DMS53 (cell line): ENCODE measurements around the gene POT1.
A peak's percentile ranks its signal among the peaks of the same experiment; 100 is the strongest.

Source experiments
- DNase-seq: peaks from one replicate; lab custom pipeline; 2025; lab: John Stamatoyannopoulos, UW

The POT1 gene

DNA sequence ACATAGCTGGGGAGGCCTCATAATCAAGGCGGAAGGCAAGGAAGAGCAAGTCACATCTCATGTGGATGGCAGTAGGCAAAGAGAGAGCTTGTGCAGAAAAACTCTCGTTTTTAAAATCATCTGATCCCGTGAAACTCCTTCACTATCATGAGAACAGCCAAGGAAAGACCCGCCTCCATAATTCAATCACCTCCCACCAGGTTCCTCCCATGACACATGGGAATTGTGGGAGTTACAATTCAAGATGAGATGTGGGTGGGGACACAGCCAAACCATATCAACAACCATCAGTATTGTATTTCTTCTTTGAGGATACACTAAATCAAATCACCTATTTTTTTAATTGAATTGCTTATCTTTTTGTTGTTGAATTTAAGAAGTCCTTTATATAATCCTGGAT lies 16.7 kb downstream of the POT1 start:
- no peak for DNase-seq

DNA sequence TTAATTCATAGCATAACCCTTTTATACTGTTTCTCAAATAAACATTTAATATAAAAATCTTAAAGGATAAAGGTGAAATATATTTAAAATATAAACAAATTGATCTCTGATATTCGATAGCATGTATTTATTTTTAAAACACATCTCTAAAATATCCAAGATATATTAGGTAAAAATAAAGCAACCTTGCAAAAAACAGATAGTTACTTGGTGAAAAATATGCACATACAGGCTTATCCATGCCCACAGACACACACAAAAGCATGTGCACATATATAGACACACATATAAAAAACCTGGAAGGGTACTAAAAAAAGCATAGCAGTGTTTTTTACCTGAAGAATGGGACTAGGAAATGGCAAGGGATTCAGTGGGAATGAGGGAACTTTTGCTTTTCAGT lies 19.8 kb downstream of the POT1 start:
- DNase-seq = no peak

DNA sequence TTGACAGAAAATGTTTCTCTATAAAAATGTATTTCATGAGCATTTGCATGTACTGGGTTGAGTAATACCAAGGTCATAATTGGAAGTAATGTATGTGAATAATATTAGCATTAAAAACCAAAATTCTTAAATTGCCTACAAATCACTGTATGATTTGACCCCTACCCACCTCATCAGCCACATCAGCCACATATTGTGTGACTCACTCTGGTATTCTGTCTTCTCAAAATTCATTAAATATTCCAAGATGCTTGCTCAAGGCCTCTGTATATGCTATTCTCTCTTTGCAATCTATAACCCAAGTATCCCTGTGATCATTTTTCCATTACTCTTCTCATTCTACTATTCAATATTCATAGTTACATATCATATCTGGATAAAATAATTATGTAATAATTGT lies 21.4 kb downstream of the POT1 start:
- no peak for DNase-seq

DNA sequence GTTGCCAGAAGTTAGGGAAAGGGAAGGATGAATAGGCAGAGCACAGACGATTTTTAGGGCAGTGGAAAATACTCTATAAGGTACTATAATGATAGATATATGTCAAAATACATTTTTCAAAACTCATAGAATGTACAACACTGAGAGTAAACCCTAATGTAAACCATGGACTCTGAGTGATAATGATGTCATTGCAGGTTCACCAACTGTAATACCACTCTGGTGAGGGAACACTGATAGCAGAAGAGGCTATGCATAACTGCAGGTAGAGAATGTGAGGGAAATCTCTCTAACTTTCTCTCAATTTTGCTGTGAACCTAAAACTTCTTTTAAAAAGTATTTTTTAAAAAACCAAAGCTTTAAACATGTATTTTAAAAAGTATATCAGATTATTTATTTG lies 22.1 kb downstream of the POT1 start:
- no peak for DNase-seq

DNA sequence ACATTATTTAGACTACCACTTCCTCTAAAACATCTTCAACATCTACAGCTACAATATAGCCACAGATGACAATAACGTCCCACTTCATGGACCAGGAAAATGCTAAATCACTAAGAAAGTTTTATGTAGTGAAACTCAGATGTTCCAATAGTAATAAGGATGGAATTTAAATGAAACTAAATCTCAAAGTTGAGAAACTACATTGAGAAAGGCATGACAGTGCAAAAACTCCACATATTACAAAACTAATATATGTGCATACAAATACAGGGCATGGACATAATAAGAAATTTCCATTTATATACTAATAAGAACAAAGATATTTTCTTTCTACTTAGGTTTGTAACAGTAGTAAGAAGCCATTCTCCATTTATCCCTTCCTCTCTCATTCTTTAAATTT lies 31.1 kb downstream of the POT1 start:
- DNase-seq = no peak

DNA sequence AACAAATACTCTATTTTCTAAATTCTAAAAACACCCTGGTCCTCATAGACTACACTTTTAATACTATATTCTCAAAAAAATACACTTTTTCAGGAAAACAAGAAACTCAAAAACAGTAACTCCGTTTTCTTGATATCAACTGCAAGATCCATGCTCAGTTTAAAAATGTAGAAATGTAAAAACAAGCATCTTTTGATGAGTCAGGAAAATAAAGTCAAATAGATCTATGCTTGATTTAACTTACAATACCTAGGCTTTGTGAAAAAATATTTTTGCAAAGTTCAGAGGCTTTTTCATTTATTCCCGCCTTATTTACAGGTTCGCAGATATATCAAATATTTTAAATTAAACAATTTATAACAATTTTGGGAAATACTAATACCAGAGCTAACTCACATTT lies 33.6 kb downstream of the POT1 start:
- DNase-seq = no peak

DNA sequence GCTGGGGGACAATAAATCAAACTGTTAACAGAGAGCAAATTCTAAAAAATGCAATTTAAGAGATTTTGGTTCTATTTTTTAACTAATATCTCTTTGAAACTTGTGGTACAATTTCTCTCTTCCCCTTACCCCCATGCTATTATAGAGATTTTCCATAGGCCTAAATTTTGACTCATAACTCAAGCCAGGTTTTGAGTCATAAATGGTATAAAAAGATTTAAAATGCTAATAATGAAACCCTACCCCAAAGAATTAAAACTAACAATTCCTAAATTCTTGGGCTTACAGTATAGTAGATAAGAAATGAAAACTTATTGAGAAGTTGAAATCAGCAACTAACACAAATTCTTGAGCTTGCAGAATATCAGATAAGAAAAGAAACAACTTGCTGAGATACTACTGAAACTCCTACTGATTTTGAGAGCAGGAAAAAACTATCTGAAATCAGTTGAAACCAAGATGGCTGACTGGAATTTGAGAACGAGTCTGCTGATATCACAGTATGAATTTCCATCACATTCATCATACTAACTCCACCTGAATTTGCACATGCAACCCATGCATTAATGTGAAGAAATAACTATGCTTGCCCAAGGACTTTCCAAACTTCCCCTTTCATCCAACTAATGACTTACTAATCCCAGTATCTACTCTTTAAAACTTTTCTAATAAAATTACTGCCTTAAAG lies 36.3 kb downstream of the POT1 start:
- no peak for DNase-seq

DNA sequence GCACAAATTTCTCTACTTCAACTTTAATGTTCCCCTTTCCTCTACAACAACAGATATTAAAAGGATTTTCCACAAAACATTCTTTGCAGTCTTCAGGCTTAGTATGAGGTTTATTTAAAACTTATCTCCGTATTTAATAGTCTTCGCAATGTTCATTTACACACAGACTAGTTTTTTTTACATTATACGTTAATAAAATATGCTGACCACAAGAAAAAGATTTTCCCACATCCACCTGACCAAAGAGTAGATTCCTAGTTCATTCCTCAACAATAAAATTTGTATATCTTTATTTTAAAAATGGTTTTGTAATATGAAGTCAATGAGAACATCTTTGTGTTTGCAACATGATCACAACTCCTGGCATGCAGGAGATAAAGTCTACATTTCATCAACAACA lies 42.4 kb downstream of the POT1 start:
- DNase-seq = no peak

DNA sequence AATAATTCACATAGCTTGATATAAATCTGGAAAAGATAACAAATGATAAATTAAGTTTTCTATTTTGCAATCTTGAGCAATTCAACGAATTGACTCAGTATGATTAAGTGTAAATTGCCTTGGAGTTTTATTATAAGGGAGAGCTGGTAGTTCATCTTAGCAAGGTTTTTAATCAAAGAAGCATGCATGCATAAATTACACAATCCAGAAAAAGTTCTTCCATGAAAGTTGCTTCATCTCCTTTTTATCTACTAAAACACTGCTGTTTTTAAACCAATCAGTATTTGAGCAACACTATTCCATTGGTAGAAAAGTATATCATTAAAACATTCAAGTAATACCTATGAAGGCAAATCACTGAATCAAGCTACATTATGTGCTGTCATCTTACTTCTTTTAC lies 47.6 kb downstream of the POT1 start:
- no peak for DNase-seq

DNA sequence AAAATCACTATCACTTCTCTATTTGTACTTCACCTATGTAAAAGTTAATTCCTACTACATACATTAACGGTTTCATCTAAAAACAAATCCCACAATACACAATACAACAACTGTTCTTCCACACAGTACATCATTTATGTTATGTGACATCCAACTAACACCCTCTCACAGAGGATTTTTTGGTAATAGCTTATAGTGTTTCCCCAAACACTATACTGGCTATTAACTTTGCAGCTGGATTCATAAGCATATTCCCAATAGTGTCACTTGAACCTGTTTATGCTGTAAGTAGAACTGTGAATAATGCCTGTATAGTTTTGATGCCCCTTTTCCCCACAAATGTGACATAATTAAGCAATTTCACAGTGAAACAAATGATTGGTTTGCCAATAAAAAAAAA lies 49.9 kb downstream of the POT1 start:
- no peak for DNase-seq

DNA sequence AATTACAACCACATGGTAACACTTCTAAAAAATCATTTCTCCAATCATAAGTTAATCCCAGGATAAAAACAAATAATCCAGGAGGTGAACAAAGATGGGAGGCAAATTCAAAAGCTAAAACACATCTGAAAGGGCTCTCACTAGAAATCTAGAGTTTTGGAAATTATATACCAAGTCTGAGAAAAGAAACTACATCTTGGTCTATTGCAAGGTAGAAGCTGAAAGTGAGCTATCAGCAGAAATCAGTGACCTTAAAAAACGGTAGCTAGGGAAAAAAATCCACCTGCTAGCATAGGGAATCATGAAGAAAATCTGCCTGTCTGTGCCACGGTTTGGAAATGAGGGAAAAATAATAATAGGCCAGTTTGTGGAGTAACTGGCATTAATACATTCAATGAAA lies 50.5 kb downstream of the POT1 start:
- no peak for DNase-seq

DNA sequence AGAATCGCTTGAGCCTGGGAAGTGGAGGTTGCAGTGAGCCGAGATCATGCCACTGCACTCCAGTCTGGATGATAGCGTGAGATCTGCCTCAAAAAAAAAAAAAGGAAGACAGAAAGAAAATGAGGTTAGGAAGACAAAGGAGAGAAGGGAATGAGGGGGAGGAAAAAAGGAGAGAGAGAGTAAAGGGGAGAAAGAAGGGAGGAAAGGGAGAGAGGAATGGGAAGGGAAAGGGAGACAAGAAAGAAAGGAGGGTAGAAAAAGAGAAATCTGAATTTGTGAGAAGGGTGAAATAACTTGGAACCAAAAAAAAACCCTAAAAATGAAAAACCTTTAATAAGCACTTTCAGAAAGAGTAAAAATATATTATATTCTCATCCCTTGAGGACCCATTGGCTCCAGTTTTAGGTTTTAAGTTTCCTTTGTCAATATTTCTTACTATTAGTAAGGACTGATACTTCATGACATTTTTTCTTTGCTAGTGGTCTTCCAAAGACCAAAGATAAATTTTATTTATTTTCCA lies 54.9 kb downstream of the POT1 start:
- DNase-seq = no peak

DNA sequence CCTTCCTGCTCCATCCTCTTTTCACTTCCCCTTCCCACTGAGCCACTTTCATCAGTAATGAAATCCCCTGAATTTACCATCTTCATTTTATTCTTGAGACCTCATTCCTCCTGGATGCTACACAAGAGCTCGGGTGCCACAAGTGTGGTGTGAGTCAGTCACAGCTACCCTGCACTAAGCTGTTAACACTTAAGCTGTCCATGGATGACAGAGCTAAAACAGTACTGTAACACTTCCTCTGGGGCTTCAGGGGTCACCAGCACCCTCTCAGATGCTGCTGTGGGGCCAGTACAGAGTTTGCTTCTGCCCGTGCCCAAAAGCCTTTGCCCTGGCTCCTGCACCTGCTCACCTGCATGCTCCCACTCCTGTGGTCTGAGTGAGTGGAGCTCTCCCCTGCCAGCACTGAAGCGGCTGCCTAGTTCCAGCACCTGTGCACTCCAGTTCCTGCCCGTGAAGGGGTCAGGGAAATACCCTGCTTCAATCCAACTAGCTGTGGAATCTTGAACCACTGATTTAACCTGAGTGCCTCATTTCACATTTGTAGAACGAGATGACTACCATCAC lies 71.9 kb downstream of the POT1 start:
- DNase-seq = no peak

DNA sequence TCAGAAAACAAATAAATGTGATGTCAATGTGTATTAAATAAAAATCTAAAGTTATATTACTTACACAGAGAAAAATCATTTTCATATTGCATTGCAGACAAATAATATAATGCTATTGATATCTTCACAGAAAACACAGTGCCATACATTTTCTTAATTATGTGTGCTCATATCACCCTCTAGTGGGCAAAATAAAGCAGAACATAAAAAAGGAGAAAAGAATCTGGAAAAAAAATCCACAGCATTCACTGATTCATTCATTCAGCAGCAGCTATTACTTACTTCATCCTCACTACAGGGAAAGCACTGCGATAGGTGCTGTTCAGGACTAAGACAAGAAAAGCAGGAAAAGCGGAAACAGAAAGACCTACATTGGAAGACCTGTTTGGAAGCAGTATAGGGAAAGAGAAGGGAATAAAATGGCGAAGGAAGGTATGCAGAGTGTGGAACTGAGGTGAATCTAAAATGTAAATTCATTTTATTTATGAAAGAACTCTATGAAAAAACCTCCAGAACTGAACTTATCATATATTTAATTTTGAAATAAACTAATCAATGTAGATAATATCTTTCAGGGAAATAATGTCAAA lies 73.2 kb downstream of the POT1 start:
- DNase-seq = peak; percentile 81

DNA sequence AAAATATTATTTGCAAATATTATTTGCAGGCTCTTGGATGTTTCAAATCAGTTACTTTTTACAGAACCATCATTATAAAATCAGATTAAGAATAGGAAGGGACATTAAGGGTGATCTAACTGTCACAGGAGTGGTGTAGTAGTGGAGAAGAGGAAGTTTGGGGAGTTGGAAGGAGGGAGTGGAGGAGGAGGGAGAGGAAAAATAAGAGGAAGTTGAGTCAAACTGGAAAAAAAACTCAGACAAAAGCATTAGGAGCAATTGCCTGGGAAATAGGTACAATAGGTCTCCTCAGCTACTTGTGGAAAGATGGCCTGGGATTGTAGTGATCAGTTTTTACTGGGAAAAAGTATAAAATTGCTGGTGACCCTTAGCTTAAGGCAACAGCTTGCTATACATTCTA lies 86.3 kb downstream of the POT1 start:
- no peak for DNase-seq

DNA sequence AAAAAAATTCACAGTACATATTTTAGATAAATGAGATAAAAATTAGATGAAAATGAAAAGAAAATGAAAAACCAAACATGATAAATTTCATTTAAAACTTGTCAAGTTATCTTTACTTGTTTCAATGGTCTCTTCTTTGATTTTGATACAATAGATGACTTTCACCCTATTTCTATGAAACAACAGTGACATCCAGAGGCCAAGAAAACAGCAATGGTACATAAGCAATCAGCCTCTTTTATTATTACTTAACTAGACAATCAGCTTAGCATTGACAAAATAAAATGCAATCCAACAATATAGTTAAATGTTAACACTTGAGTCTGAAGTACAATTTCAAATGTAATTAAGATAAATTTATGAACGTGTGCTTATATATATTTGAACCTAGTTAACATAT lies 89.2 kb downstream of the POT1 start:
- DNase-seq = peak; percentile 53

DNA sequence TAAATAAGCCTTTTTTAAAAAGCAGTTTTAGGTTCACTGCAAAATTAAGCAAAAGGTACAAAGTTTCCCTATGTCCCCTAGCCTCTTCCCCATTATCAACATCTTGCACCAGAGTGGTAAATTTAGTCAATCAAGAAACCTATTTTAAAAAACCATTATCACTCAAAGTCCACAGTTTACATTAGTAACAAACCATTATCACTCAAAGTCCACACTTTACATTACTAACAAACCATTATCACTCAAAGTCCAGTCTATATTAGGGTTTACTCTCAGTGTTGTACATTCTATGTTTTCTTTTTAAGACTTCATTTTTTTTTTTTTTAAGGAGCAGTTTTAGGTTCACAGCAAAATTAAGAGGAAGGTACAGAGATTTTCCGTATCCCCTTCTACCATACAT lies 89.9 kb downstream of the POT1 start:
- DNase-seq = no peak

DNA sequence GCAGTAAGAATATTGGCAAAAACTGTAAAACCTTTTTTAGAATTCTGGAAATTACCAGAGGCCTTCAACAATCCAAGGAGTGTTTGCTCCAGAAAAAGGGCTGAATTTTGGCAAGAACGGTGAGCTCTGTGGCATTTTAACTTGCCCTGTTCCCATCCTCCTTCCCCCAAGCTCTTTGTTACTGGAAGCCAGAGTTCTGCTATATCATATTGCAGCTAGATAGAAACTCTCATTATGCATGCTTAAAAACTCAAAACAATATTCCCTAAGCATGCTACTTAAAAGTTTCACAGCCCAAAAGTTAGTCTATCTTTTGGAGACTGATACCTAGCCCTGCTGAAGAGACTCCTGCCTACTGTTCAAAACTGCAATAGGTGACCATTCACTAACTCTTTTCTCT lies 93.5 kb downstream of the POT1 start:
- no peak for DNase-seq

DNA sequence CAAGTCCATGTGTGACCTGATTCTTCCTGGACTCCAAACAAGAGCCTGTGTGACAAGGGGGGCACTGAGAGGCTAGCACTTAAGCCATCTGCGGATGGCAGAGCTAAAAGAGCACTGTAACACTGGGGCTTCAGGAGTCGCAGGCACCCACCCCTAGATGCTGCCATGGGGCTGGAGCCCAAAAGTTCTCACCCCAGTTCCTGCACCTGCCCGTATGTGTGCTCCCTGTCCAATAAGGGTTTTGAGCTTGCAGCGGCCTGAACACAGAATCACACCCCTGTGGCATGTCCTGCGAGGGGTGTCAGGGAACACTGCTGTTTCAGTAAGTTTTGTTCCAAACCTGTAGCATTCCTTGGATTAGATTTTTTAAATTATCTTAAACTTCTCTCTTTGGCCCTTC lies 110.8 kb downstream of the POT1 start:
- DNase-seq = no peak

DNA sequence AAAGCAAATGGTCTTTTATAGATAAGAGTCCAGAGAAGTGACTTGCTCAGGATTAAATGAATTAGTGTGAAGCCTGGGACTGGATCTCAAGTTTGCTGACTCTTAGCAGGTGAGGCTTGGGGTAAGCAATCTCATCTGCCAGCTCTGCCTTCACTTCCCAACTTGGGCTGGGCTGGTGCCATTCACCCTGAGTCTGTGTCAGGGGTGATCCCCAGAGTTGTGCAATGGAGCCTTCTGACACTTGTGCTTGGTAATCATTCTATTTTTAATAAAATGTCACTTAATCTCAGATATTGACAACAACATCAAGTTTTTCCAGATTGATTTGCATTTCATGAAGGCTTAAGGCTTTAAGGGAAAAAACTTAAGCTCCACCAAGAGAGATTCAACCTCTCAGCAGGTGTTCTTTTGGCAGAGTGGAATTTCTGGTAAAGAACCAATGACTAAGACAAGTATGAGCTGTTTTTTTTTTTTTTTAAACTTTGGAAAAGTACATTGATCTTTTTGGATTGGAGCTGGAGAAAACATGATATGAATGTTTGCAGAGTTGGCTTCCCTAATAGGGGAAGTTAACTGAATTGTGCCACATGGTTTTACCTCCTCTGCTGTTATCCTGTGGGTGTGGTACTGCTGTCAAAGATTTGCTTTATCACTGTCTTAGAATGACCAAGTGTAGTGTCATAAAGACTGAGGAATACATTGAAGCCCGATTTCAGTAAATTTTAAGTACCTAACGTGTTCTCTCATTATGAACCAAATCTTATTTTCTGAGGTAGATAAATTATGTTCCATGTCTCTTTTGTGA lies 115.4 kb downstream of the POT1 start:
- DNase-seq = no peak

DNA sequence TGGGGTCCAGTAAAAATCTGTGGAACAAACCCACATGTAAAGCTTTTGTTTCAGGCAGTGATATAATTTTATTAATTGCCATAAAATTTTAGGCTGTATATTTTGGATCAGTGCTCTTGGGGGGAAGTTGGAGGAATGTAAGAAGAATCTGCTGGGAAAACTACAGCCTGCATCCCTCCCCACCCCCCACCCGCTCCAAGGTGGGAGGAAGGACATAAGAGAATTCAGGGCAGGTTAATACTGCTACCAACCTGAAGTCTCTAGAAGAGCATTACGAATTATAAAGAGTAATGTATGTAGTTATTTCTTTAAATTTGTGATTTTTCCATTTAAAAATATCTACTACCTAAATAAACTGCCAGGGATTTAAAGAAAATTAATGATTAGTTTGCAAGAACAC lies 116.9 kb downstream of the POT1 start:
- no peak for DNase-seq

DNA sequence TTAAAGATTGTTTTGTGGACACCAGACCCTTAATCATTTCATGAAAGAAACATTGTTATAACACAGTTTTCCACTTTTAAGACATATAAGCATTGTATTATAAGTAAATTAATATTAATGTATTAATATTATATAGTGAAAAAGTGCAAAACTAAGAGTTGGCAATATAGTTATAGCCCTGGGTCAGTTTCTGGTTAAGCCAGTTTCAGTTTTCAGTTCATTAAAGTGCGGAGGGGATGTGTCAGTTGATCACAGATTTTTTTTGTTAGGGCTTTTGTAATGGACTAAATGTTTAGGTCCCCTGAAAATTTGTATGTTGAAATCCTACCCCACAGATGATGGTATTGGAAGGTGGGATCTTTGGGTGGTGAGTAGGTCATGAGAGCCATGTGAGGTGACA lies 118.3 kb downstream of the POT1 start:
- DNase-seq = no peak

DNA sequence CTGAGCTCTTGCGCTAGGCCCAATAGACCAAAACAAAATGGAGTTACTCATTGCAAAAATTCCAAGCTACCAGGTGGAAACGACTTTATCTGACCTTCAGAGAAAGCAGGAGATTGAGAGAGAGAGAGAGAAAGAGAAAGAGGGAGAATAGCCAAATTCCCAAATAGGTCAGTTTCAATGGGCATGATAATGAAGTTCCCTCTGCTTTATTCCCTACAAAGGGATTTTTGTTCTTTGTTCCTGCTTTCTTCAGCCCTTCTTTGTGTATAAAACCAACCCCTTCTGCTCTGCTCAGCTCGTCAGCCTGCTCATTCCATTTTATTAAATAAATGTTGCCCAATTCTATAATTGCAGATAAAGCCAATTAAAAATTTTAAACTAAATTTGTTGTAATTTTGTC lies 119.0 kb downstream of the POT1 start:
- no peak for DNase-seq
